ENCODE results near the gene PLCG2.

DNA sequence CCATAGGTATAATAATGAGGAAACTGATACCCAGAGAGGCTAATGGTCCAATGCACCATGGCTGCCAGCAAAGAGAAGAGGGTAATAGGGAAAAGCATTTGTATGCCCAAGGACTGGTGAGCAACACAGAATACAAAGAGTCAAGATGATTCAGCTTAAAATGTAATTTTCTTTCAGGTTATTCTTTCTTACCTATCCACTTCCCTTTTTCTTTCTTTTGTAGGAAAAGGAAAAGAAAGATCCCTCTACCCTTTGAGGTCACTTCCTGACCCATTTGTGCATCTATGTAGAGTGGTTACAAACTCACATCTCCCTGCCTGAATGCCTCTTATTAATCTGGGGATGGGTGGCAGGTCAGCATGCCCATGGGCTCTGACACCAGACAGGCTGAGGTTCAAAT, 3.5 kb upstream of the PLCG2 start:
- no peak for TF ChIP-seq EZH2phosphoT487 (IDR thresholded peaks at IDR 0.05; ENCODE audit: insufficient read depth, low read depth)
- no peak for TF ChIP-seq EZH2 (IDR thresholded peaks at IDR 0.05; ENCODE audit: insufficient read depth, poor library complexity, severe bottlenecking)

All from GM23248 (cell line).